Brain microvascular endothelial cell (primary cell): ENCODE measurements around the gene RHOC.

Experiments
- DNase-seq: peaks from one replicate; pipeline ENCODE4 v3.0.0-alpha.2; 2020
- H3K27ac ChIP-seq: fragments of 250-450 bp; sonication (Bioruptor Pico); 2 replicates; pipeline ENCODE4 v1.5.1; 2020; ENCODE audit warnings: mild to moderate bottlenecking, moderate library complexity
- H3K27me3 ChIP-seq: fragments of 250-450 bp; sonication (Bioruptor Pico); replicated peaks from 2 replicates; pipeline ENCODE4 v1.5.1; 2020; ENCODE audit warnings: mild to moderate bottlenecking
- H3K36me3 ChIP-seq: fragments of 250-450 bp; sonication (Bioruptor Pico); replicated peaks from 2 replicates; pipeline ENCODE4 v1.5.1; 2020; ENCODE audit warnings: mild to moderate bottlenecking
- H3K4me3 ChIP-seq: 2 replicates; pipeline ENCODE4 v1.5.1; 2011; ENCODE audit warnings: low read depth, mild to moderate bottlenecking, control low read depth, low read length, moderate library complexity
- CTCF ChIP-seq: IDR thresholded peaks from 2 replicates; pipeline ENCODE4 v1.5.1; 2011; ENCODE audit warnings: low read depth, mild to moderate bottlenecking, moderate library complexity, low read length, control low read depth, inconsistent platforms; ENCODE audit errors: missing control alignments
- in situ Hi-C: cut with HindIII; loops from 2 replicates; pipeline ENCODE4 v1.10.0; 2017; ENCODE audit warnings: low sequenced_read_pairs, low pct_ligation_motif_present

Gene RHOC

GRCh38 chr1:112704391-112704933, 2.5 kb downstream of the RHOC start:
- H3K27me3 ChIP-seq = no peaks in the 10 kb centered on the region
- H3K27ac ChIP-seq = peak overlapping the region; percentile 67
- DNase-seq = no peak
- no peak for TF ChIP-seq CTCF
- H3K36me3 ChIP-seq = peaks cover 41% of the 10 kb centered on the region
- in situ Hi-C loops = no loop called here
- H3K4me3 ChIP-seq = peak overlapping the region; percentile 94

GRCh38 chr1:112703706-112704105, 3.2 kb downstream of the RHOC start:
- in situ Hi-C loops = no loop called here
- no peak overlapping the region for H3K27ac ChIP-seq
- no peak overlapping the region for H3K4me3 ChIP-seq
- H3K36me3 ChIP-seq = peaks cover 46% of the 10 kb centered on the region
- DNase-seq = no peak
- TF ChIP-seq CTCF = no peak
- no peaks in the 10 kb centered on the region for H3K27me3 ChIP-seq

- no peak for DNase-seq
- no peak overlapping the region for H3K27ac ChIP-seq
- no peaks in the 10 kb centered on the region for H3K27me3 ChIP-seq
- H3K4me3 ChIP-seq = no peak overlapping the region
- peaks cover 53% of the 10 kb centered on the region for H3K36me3 ChIP-seq
- TF ChIP-seq CTCF = no peak
- in situ Hi-C loops = no loop called here
Observed at GRCh38 chr1:112702420-112703261, 4.3 kb downstream of the RHOC start.

DNA sequence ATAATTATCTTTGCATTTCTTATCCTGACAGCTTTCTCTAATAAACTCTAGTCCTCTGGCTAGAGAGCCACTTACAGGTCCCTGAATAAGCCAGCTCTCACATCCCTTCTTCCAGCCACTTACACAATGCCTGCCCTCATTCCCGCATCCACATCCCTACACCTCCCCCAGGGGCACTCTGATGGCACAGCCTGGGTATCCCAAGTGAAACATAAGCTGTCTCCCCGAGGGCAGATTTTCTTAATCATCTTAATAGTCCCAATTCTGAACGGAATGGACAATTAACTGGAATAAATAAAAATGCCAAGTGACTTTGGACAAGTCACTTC, 4.9 kb downstream of the RHOC start:
- in situ Hi-C loops = no loop called here
- no peak for DNase-seq
- Histone ChIP-seq H3K27me3 (no peaks in the 10 kb centered on the region), H3K4me3 (no peak overlapping the region), H3K36me3 (peaks cover 53% of the 10 kb centered on the region), H3K27ac (no peak overlapping the region)
- no peak for TF ChIP-seq CTCF

DNA sequence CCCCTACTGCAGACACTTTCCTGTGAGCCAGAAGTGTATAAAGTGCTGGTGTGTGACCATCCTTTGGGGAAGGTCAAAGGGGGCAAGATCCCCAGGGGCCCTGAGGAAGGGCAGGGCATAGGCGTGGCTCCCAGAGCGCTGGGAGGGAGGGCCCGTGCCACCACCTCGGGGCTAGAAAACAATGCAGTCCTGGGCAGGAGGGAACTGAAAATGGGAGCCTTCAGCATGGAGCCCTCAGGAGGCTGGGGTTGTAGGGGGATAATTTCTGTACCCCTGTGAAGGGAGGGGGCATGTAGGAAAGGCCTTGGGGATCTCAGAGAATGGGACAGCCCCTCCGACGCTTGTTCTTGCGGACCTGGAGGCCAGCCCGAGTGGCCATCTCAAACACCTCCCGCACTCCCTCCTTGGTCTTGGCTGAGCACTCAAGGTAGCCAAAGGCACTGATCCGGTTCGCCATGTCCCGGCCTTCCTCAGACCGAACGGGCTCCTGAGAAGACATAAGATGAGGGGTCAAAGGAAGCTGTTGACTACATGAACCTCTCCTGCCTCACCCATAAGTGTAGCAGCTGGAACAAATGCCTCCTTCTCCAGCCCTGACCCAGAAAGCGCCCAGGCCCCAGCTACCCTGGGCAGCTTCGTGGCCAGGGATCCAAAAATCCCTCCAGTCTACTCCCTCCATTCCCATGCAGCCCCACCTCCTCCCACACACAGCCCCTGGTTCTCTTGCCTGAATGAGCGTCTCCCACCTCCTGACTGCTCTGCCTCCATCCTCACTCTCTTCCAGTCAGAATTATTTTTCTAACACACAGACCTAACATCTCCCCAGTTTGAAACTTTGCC, 5.5 kb downstream of the RHOC start:
- peak overlapping the region; percentile 67 for H3K27ac ChIP-seq
- no peak for DNase-seq
- in situ Hi-C loops = no loop called here
- H3K36me3 ChIP-seq = peaks cover 54% of the 10 kb centered on the region
- H3K27me3 ChIP-seq = no peaks in the 10 kb centered on the region
- no peak for TF ChIP-seq CTCF
- no peak overlapping the region for H3K4me3 ChIP-seq
